ENCODE data around the gene GCNT3.
"Not testable (repeated sequence)": the region's sequence is repeated elsewhere in the genome, so short reads cannot be mapped to it uniquely, and the experiment has no call there.

The GCNT3 gene

GRCh38 chr15:59622289-59622688 lies 10.7 kb downstream of the GCNT3 start:
- DNase-seq: peak; percentile 59

GRCh38 chr15:59632714-59633113 lies 21.1 kb downstream of the GCNT3 start:
- DNase-seq: no peak

GRCh38 chr15:59636184-59636583 lies 24.6 kb downstream of the GCNT3 start:
- peak; percentile 5 for DNase-seq

DNA sequence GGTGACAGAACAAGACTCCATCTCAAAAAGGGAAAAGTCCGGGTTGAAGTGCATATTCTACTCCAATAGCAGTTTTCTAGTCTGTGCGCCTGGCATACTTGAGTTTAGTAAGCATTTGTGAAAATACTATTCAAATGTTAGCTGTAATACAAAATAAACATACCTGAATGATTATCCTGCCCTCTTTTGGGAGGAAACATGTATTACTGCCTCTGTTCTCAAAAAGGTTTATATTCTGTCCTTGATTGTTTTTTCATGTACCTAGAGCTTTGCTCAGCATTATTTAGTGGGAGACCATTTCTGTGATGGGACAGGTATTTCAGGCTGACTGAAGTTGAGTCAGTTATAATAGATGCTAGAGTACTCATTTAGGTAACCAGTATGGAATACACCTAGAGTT lies 25.9 kb downstream of the GCNT3 start:
- not testable (repeated sequence) for DNase-seq

- no peak for DNase-seq
These were observed 30.8 kb downstream of the GCNT3 start for GRCh38 chr15:59642351-59642750.

- no peak for DNase-seq
These were observed 33.2 kb downstream of the GCNT3 start for GRCh38 chr15:59644756-59645155.

- DNase-seq: not testable (repeated sequence)
These were observed 34.2 kb downstream of the GCNT3 start for GRCh38 chr15:59645812-59646211.

DNA sequence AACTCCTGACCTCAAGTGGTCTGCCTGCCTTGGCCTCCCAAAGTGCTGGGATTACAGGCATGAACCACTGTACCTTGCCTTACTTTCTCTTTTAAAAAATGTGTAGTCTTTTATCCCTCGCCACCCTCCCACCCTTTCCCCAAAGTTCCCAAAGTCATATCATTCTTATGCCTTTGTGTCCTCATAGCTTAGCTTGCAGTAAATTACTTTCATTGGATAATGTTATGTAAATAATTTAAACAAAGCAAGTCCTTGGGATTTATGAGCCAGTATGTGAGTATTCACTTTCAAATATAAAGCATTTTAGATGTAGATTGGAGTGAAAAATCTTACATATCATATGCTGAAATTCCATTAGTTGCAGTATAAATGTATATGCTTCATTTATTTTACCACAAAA lies 34.7 kb downstream of the GCNT3 start:
- DNase-seq: no peak

GRCh38 chr15:59647085-59647484 lies 35.5 kb downstream of the GCNT3 start:
- DNase-seq: no peak

DNA sequence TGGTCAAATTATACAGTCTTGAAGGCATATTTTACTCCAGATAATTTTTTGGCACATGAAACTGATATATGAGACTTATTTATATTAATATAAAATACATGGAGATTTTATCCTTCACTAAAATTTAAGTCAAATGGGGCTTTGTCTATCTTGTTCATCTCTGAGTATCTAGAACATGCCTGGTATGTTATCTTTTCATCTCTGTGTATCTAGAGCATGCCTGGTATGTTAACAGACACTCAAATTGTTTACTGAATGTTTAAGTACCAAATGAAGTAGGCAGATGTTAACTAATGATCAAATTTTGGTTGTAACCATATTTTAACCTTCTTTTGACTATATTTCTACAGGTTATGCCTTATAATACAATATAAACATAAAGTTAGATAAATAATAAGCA lies 38.0 kb downstream of the GCNT3 start:
- DNase-seq: no peak

- DNase-seq: peak; percentile 55
These were observed 42.5 kb downstream of the GCNT3 start for GRCh38 chr15:59654046-59654445.

DNA sequence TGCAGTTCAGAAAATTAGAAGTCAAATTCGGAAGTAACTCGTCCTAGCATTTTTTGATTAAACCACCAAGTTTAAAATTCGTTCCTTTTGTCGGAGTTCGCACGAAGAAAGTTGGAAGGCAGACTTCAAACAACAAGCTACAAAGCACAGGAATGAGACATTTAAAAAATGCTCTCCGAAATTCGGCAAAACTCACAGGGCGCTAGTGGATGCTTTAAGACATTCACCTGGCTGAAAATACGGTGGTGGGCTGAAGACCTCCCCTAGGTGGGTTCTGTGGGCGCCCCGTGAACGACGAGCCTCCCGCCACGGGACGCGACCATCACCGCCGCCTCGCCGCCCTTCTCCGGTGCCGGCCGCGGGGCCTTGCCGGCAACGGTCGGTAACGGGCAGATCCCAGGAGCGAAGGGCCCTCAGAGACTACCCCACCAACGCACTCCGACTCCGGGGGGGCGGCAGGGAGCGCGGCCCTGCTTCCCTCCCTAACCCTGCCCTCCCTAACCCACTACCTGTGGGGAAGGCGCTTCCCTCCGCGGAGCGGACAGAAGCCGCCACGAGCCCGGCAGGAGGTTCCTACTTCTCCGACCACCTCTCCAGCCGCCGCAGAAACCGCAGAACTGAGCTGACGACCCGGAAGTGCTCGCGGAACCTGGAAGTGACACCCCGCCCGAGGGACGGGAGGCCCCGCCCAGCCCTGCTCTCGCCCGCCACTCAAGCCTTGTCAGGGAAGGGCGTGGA lies 45.5 kb downstream of the GCNT3 start, which contains the start of gene GTF2A2:
GTF2A2 (minus strand) TSS at position 619 of the 738 bp plus-strand sequence. CDS start 5,238 bp downstream, outside the sequence.
- DNase-seq: peak; percentile 97

GRCh38 chr15:59657635-59658125 lies 46.1 kb downstream of the GCNT3 start:
- no peak for DNase-seq

- DNase-seq: no peak
These were observed 47.8 kb downstream of the GCNT3 start for GRCh38 chr15:59659366-59659765.

DNA sequence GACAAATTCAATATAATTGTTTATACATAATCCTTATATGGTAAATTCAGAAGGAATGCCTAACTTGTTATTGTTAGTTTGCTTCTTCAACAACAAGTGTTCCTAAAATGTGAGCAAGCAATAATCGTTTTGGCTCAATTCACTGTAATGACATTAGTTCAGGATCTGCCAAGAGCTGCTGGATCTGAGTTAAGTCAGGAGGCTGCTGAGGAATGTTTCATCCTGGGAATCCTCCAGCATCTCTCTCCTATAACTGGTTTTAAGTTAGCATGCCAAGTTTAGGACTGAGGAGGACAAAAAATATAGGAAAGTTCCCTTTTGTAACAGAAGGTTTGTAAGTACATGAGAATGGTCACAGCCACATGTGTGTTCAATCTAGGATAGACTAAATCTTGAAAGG lies 50.7 kb downstream of the GCNT3 start:
- DNase-seq: no peak

DNA sequence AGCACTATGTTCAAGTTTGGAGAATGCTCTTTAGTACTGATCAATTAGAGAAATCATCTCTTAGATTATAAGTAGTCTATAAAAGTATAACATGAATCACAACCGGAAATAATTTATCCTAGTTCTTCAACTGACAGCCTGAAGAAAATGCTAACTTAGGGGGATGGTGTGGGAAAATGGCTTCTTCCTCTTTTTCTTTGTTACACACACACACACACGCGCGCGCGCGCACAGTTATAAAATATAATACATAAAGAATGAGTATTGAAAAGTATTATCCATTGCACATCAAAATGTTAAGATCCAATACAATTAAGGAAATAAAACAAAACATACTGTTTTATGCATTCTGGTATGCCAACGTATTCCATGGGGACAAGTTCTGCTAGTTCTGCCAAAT lies 57.0 kb downstream of the GCNT3 start:
- peak; percentile 14 for DNase-seq
